ENCODE data around the gene DNAJC30.

DNAJC30 gene

GRCh38 chr7:73707045-73707631 lies 23.9 kb upstream of the DNAJC30 start:
- no peak overlapping the region for H3K4me3 ChIP-seq (ENCODE audit: low read length)
- H3K36me3 ChIP-seq (replicated peaks; ENCODE audit: low read depth, low read length) = no peaks in the 10 kb centered on the region
- H3K9ac ChIP-seq (ENCODE audit: low read length) = no peak overlapping the region
- no peak overlapping the region for H3K4me2 ChIP-seq (ENCODE audit: low read length)
- H3K27me3 ChIP-seq (ENCODE audit: low read depth, low read length) = no peaks in the 10 kb centered on the region
- H3K27ac ChIP-seq (ENCODE audit: low read length) = no peak overlapping the region
- no peaks in the 10 kb centered on the region for H3K9me3 ChIP-seq (ENCODE audit: insufficient read depth, low read length)
- H3K4me1 ChIP-seq (ENCODE audit: low read length) = no peaks in the 10 kb centered on the region
- H4K20me1 ChIP-seq (ENCODE audit: insufficient read depth, low read length) = no peaks in the 10 kb centered on the region
- no peaks in the 10 kb centered on the region for H3K79me2 ChIP-seq (ENCODE audit: low read length)
- H2AFZ ChIP-seq (ENCODE audit: low read depth, low read length) = no peak overlapping the region
- TF ChIP-seq CTCF (IDR thresholded peaks at IDR 0.05; ENCODE audit: low read depth, low read length) (no peak), EZH2phosphoT487 (IDR thresholded peaks at IDR 0.05; ENCODE audit: low read depth) (no peak)

GRCh38 chr7:73706126-73707044 lies 23.1 kb upstream of the DNAJC30 start:
- Histone ChIP-seq H3K79me2 (ENCODE audit: low read length) (no peaks in the 10 kb centered on the region), H3K4me1 (ENCODE audit: low read length) (no peaks in the 10 kb centered on the region), H4K20me1 (ENCODE audit: insufficient read depth, low read length) (no peaks in the 10 kb centered on the region), H3K27me3 (ENCODE audit: low read depth, low read length) (no peaks in the 10 kb centered on the region), H3K4me2 (ENCODE audit: low read length) (no peak overlapping the region), H3K4me3 (ENCODE audit: low read length) (no peak overlapping the region), H3K36me3 (replicated peaks; ENCODE audit: low read depth, low read length) (peaks cover 6% of the 10 kb centered on the region), H3K27ac (ENCODE audit: low read length) (no peak overlapping the region), H3K9ac (ENCODE audit: low read length) (no peak overlapping the region), H2AFZ (ENCODE audit: low read depth, low read length) (no peak overlapping the region), H3K9me3 (ENCODE audit: insufficient read depth, low read length) (no peaks in the 10 kb centered on the region)
- TF ChIP-seq CTCF (IDR thresholded peaks at IDR 0.05; ENCODE audit: low read depth, low read length) (no peak), EZH2phosphoT487 (IDR thresholded peaks at IDR 0.05; ENCODE audit: low read depth) (no peak)

DNA sequence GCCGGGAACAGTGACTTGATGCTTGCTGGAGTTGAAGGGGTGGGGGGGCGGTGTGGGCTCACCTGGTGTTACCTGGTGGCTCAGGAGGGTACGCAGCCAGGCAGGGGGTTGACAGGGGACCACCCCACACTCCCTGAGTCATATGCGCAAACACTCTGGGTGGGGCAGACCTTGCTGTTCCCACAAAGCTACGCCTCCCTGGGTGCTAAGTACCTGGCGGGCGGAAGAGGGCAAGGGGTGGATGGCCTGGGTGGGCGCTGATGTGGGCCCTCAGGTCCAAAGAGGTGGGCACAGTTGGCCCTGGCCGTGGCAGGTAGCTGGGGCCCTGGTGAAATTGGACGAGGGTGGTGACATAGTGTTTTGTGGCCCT lies 22.3 kb upstream of the DNAJC30 start:
- Histone ChIP-seq H3K4me3 (ENCODE audit: low read length) (no peak overlapping the region), H3K4me1 (ENCODE audit: low read length) (no peaks in the 10 kb centered on the region), H3K27ac (ENCODE audit: low read length) (no peak overlapping the region), H3K4me2 (ENCODE audit: low read length) (no peak overlapping the region), H3K36me3 (replicated peaks; ENCODE audit: low read depth, low read length) (peaks cover 9% of the 10 kb centered on the region), H4K20me1 (ENCODE audit: insufficient read depth, low read length) (no peaks in the 10 kb centered on the region), H3K27me3 (ENCODE audit: low read depth, low read length) (no peaks in the 10 kb centered on the region), H2AFZ (ENCODE audit: low read depth, low read length) (no peak overlapping the region), H3K9me3 (ENCODE audit: insufficient read depth, low read length) (no peaks in the 10 kb centered on the region), H3K9ac (ENCODE audit: low read length) (no peak overlapping the region), H3K79me2 (ENCODE audit: low read length) (no peaks in the 10 kb centered on the region)
- TF ChIP-seq CTCF (IDR thresholded peaks at IDR 0.05; ENCODE audit: low read depth, low read length) = no peak
- TF ChIP-seq EZH2phosphoT487 (IDR thresholded peaks at IDR 0.05; ENCODE audit: low read depth) = no peak

Data from OCI-LY3 (cell line).